HG02885 (cell line): ENCODE results near the gene SLC8B1.

Source experiments
- ATAC-seq: cut with Tn5 transposase; IDR thresholded peaks from one replicate; pipeline ENCODE4 v1.9.1; 2021; ENCODE audit warnings: mild to moderate bottlenecking; ENCODE audit not compliant: unreplicated experiment, poor library complexity

SLC8B1 gene

GRCh38 chr12:113251404-113252070, 83.4 kb downstream of the SLC8B1 start:
- ATAC-seq = no peak

DNA sequence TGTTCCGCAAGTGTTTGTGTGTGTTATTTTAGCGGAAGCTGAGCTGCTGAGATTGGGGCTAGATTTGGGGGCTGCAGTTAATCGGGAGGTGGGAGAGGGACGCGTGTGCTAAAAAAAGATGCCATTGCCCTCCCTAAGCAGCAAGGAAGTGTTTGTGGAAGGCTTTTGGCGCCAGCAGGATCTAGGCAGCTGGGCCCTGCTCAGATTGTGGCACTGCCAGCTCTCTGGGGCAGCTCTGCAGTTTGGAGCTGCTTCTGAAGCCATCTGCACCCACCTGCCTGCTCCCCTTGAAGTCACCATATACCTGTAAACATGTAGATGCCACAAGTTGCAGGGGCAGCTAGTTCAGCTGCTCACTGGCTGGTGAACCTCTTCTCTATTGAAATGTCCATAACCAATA, 84.9 kb downstream of the SLC8B1 start:
- ATAC-seq = no peak

GRCh38 chr12:113249546-113249945, 85.4 kb downstream of the SLC8B1 start:
- ATAC-seq = no peak

- no peak for ATAC-seq
Measured at GRCh38 chr12:113248842-113249435, 86.0 kb downstream of the SLC8B1 start.
